Mesendoderm (in vitro differentiated cells): ENCODE data around the gene WDR26.
A peak's percentile ranks its signal among the peaks of the same experiment; 100 is the strongest.
"Not testable (repeated sequence)": the region's sequence is repeated elsewhere in the genome, so short reads cannot be mapped to it uniquely, and the experiment has no call there.

Experiments used
- DNase-seq: peaks from one replicate; pipeline ENCODE4 v3.0.0; 2013
- H2AK5ac ChIP-seq: 2 replicates; pipeline ENCODE4 v1.6.1; 2013; ENCODE audit warnings: low read length, inconsistent platforms
- H2BK120ac ChIP-seq: 2 replicates; pipeline ENCODE4 v1.6.1; 2013; ENCODE audit warnings: low read depth, mild to moderate bottlenecking, low read length, moderate library complexity, mixed read lengths
- H2BK15ac ChIP-seq: replicated peaks from 2 replicates; pipeline ENCODE4 v1.6.1; 2013; ENCODE audit warnings: low read depth, mild to moderate bottlenecking, moderate library complexity
- H2BK5ac ChIP-seq: 2 replicates; pipeline ENCODE4 v1.6.1; 2013; ENCODE audit warnings: low read length, inconsistent platforms
- H3K18ac ChIP-seq: 2 replicates; pipeline ENCODE4 v1.6.1; 2013; ENCODE audit warnings: mild to moderate bottlenecking, low read length, mixed read lengths
- H3K23ac ChIP-seq: one replicate; pipeline ENCODE4 v1.6.1; 2013; ENCODE audit warnings: low read length
- H3K27ac ChIP-seq: 2 replicates; pipeline ENCODE4 v1.5.1; 2013; ENCODE audit warnings: low read depth, mild to moderate bottlenecking, inconsistent platforms, low read length, moderate library complexity
- H3K27me3 ChIP-seq: 2 replicates; pipeline ENCODE4 v1.6.1; 2013; ENCODE audit warnings: low read length, control low read depth, mild to moderate bottlenecking, inconsistent platforms; ENCODE audit not compliant: insufficient read depth, poor library complexity
- H3K36me3 ChIP-seq: 2 replicates; pipeline ENCODE4 v1.6.1; 2013; ENCODE audit warnings: low read length, inconsistent platforms; ENCODE audit not compliant: control insufficient read depth, insufficient read depth
- H3K4ac ChIP-seq: one replicate; pipeline ENCODE4 v1.6.1; 2013; ENCODE audit warnings: low read depth, mild to moderate bottlenecking, low read length, moderate library complexity
- H3K4me1 ChIP-seq: 2 replicates; pipeline ENCODE4 v1.6.1; 2013; ENCODE audit warnings: low read depth, low read length, inconsistent platforms; ENCODE audit not compliant: control insufficient read depth
- H3K4me2 ChIP-seq: 2 replicates; pipeline ENCODE4 v1.6.1; 2013; ENCODE audit warnings: low read length
- H3K4me3 ChIP-seq: 2 replicates; pipeline ENCODE4 v1.5.1; 2013; ENCODE audit warnings: mild to moderate bottlenecking, low read length
- H3K56ac ChIP-seq: one replicate; pipeline ENCODE4 v1.6.1; 2013; ENCODE audit warnings: low read length
- H3K79me1 ChIP-seq: 2 replicates; pipeline ENCODE4 v1.6.1; 2013; ENCODE audit warnings: low read length, inconsistent platforms
- H3K79me2 ChIP-seq: 2 replicates; pipeline ENCODE4 v1.6.1; 2013; ENCODE audit warnings: mild to moderate bottlenecking, low read length; ENCODE audit not compliant: control insufficient read depth, insufficient read depth
- H3K9ac ChIP-seq: 2 replicates; pipeline ENCODE4 v1.6.1; 2013; ENCODE audit warnings: low read length, inconsistent platforms
- H4K5ac ChIP-seq: one replicate; pipeline ENCODE4 v1.6.1; 2013; ENCODE audit warnings: low read length
- H4K8ac ChIP-seq: one replicate; pipeline ENCODE4 v1.6.1; 2013; ENCODE audit warnings: low read depth, mild to moderate bottlenecking, control low read depth, low read length, moderate library complexity
- WGBS: extraction: QIAGEN DNeasy Blood & Tissue Kit; methylation state at CpG from one replicate; pipeline ENCODE4 v1.1.7; 2013; ENCODE audit warnings: low lambda C conversion rate, missing lambda C conversion rate; ENCODE audit not compliant: insufficient coverage; ENCODE audit errors: extremely low coverage; 5-methylcytosine and 5-hydroxymethylcytosine counted together

The WDR26 gene

DNA sequence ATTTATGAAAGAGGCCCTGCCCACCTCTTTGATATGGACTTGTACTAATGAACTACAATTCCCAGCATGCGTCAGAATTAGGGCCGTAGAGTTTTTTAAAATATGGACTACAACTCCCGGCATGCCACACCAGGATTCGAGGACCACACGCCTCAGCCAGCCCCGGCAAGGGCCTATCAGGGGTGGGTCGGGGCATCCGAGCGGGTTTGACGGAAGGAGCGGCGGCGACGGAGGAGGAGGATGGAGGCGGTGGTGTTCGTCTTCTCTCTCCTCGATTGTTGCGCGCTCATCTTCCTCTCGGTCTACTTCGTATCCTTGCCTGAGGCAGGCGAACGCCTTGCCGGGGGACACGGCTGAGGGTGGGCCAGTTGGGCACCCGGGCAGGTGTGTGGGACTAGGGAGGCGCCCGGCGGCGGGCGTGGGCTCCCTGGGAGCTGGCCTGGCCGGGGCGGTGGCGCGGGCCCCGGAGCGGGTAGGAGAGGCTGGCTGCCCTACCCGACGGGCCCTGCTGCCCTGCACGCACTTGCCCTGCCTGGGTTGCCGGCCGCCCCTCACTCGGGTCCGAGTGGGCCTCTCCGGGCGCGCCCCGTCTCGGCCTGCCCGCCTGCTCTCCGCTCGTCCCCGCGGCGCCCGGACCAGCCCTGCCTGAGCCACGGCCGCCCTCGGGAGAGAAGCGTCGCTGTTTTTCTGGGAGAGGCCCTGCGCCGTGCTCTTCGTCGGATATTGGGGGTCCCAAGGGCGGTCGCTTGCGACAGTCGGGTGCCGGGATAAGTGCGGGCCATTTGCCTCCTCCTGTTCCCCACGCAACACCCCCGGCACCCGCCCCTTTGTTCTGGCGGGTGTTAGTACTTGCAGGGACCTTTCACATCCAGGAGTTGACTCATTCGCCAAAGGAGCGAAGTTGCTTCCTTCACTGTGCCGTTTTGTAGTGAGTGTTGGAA, 77.6 kb downstream of the WDR26 start, which contains the start of gene CNIH4:
CNIH4 (plus strand) TSS at position 195 of the 941 bp plus-strand sequence; CDS start at position 241, 46 bp downstream.
- Histone ChIP-seq H4K5ac (no peak within 1 kb of the TSS), H3K36me3 (no peaks in the 10 kb centered on the region), H2AK5ac (no peak within 1 kb of the TSS), H3K9ac (peak within 1 kb of the TSS; percentile 97), H3K4me3 (peak within 1 kb of the TSS; percentile 98), H3K4ac (peak within 1 kb of the TSS; percentile 57), H3K56ac (peak within 1 kb of the TSS; percentile 99), H3K27me3 (no peaks in the 10 kb centered on the region), H2BK5ac (no peak within 1 kb of the TSS), H2BK15ac (no peak within 1 kb of the TSS), H3K18ac (peak within 1 kb of the TSS; percentile 85), H3K23ac (no peak within 1 kb of the TSS), H3K79me2 (peaks cover 23% of the 10 kb centered on the region), H3K4me1 (peaks cover 2% of the 10 kb centered on the region), H2BK120ac (no peak within 1 kb of the TSS), H3K4me2 (peak within 1 kb of the TSS; percentile 52), H3K79me1 (peaks cover 10% of the 10 kb centered on the region), H4K8ac (peak within 1 kb of the TSS; percentile 42), H3K27ac (peak within 1 kb of the TSS; percentile 69)
- DNase-seq = peak; percentile 98
- no CpG with 5 or more reads among the region's 78 CpGs for WGBS

DNA sequence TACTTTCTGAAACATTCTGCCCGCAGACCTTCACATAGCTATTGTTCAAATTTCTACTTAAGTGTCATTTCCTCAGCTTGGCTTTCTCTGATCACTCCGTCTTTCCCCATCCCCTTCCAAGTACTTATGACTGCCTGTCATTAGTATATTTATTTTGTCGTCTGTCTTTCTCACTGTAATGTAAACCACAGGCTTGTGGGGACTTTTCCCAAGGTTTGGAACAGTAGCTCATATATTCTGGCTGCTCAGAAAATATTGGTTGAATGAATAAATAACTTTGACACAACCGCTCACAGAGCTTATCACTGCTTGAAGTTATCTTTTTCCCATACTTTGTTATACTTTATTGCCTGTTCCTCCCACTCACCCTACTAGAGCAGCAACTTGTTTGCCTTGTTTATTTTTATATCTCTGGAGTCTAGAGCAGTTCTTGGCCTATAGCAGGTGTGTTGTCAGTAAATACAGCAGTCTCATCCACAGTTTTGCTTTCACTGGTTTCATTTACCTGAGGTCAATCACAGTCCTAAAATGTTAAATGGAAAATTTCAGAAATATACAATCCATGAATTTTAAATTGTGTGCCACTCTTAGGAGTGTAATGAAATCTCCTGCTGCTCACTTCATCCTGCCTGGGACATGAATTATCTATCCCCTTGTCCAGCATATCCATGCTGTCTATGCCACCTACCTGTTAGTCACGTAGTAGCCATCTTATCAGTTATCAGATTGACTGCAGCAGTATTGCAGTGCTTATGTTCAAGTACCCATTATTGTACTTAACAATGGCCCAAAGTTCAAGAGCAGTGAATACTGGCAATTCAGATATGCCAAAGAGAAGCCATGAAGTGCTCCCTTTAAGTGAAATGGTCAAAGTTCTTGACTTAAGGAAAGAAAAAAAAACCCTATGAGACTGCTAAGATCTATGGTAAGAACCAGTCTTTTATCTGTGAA, 80.3 kb downstream of the WDR26 start:
- no peak overlapping the region for H3K4ac ChIP-seq
- H3K18ac ChIP-seq = no peak overlapping the region
- WGBS = no CpG with 5 or more reads among the region's 5 CpGs
- no peak overlapping the region for H2AK5ac ChIP-seq
- DNase-seq = no peak
- H3K56ac ChIP-seq = no peak overlapping the region
- H3K27ac ChIP-seq = no peak overlapping the region
- H2BK5ac ChIP-seq = no peak overlapping the region
- no peak overlapping the region for H2BK120ac ChIP-seq
- H3K79me2 ChIP-seq = peaks cover 14% of the 10 kb centered on the region
- no peak overlapping the region for H3K9ac ChIP-seq
- no peak overlapping the region for H3K23ac ChIP-seq
- peaks cover 6% of the 10 kb centered on the region for H3K79me1 ChIP-seq
- no peak overlapping the region for H4K5ac ChIP-seq
- no peak overlapping the region for H4K8ac ChIP-seq
- H2BK15ac ChIP-seq = no peak overlapping the region
- no peak overlapping the region for H3K4me2 ChIP-seq
- H3K4me3 ChIP-seq = no peak overlapping the region
- H3K27me3 ChIP-seq = no peaks in the 10 kb centered on the region
- peaks cover 2% of the 10 kb centered on the region for H3K4me1 ChIP-seq
- no peaks in the 10 kb centered on the region for H3K36me3 ChIP-seq

DNA sequence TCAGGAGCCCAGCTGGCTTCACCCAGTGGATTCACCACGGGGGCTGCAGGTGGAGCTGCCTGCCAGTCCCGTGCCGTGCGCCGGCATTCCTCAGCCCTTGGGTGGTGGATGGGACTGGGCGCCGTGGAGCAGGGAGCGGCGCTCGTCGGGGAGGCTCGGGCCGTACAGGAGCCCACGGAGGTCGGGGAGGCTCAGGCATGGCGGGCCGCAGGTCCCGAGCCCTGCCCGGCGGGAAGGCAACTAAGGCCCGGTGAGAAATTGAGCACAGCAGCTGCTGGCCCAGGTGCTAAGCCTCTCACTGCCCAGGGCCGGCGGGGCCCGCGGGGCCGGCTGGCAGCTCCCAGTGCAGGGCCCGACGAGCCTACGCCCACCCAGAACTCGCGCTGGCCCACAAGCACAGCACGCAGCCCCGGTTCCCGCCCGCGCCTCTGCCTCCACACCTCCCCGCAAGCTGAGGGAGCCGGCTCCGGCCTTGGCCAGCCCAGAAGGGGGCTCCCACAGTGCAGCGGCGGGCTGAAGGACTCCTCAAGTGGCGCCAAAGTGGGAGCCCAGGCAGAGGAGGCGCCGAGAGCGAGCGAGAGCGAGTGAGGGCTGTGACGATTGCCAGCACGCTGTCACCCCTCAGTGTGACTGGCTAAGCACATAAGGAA, 82.0 kb downstream of the WDR26 start:
- H2AK5ac ChIP-seq, H3K9ac ChIP-seq, H3K4ac ChIP-seq, H3K27ac ChIP-seq, H3K56ac ChIP-seq, H4K8ac ChIP-seq, H3K79me1 ChIP-seq, H3K4me3 ChIP-seq, H3K4me1 ChIP-seq, H3K23ac ChIP-seq, DNase-seq, H3K79me2 ChIP-seq, H2BK15ac ChIP-seq, H3K36me3 ChIP-seq, H2BK5ac ChIP-seq, H2BK120ac ChIP-seq, H3K27me3 ChIP-seq, H3K4me2 ChIP-seq, H4K5ac ChIP-seq, H3K18ac ChIP-seq: not testable (repeated sequence)
- WGBS = no CpG with 5 or more reads among the region's 49 CpGs

DNA sequence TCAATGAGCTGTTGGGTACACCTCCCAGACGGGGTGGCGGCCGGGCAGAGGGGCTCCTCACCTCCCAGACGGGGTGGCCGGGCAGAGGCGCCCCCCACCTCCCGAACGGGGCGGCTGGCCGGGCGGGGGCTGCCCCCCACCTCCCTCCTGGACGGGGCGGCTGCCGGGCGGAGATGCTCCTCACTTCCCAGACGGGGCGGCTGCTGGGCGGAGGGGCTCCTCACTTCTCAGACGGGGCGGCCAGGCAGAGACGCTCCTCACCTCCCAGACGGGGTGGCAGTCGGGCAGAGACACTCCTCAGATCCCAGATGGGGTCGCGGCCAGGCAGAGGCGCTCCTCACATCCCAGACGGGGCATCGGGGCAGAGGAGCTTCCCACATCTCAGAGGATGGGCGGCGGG, 84.9 kb downstream of the WDR26 start:
- H4K8ac ChIP-seq, H2AK5ac ChIP-seq, H2BK5ac ChIP-seq, H3K27me3 ChIP-seq, H3K36me3 ChIP-seq, H2BK15ac ChIP-seq, H3K9ac ChIP-seq, H2BK120ac ChIP-seq, H3K27ac ChIP-seq, DNase-seq, H3K4ac ChIP-seq, H3K79me2 ChIP-seq, H3K79me1 ChIP-seq, H3K4me3 ChIP-seq, H3K4me2 ChIP-seq, H3K56ac ChIP-seq, H3K4me1 ChIP-seq, H3K23ac ChIP-seq, H3K18ac ChIP-seq, H4K5ac ChIP-seq: not testable (repeated sequence)
- WGBS = no CpG with 5 or more reads among the region's 30 CpGs

DNA sequence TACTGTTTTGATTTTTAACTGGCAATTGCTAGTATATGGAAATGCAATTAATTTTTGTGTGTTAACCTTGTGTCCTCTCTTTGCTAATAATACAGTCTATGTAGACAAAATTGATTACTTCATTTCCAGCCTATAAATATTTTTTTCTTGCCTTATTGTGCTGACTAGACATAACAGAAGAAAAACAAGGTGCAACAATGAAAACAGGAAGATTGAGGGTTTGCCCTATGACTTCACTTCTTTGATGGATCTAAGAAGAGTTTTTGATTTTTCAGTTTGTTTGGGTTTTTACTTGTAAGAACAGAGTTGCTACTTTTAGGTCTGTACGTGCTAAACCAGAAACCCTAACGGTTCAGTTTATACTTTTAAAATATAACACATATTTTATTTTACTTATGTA, 86.5 kb downstream of the WDR26 start:
- Histone ChIP-seq H2BK120ac (no peak overlapping the region), H3K36me3 (no peaks in the 10 kb centered on the region), H2BK5ac (no peak overlapping the region), H3K56ac (no peak overlapping the region), H3K79me1 (no peaks in the 10 kb centered on the region), H2AK5ac (no peak overlapping the region), H4K8ac (no peak overlapping the region), H3K4ac (no peak overlapping the region), H3K23ac (no peak overlapping the region), H3K18ac (no peak overlapping the region), H3K9ac (no peak overlapping the region), H4K5ac (no peak overlapping the region), H2BK15ac (no peak overlapping the region), H3K4me1 (no peaks in the 10 kb centered on the region), H3K4me3 (no peak overlapping the region), H3K27ac (no peak overlapping the region), H3K4me2 (no peak overlapping the region), H3K79me2 (no peaks in the 10 kb centered on the region), H3K27me3 (no peaks in the 10 kb centered on the region)
- no peak for DNase-seq
- no CpG with 5 or more reads among the region's 2 CpGs for WGBS
